Measurements from ENCODE around the gene MDC1. TPM values are rescaled to one million over a fixed set of nuclear protein-coding genes. Genes with fewer than 3 reads are reported as not detected.
A peak's percentile ranks its signal among the peaks of the same experiment; 100 is the strongest.

The MDC1 gene
- total RNA-seq, 1 experiment from 2014 or later = 29.1 TPM

DNA sequence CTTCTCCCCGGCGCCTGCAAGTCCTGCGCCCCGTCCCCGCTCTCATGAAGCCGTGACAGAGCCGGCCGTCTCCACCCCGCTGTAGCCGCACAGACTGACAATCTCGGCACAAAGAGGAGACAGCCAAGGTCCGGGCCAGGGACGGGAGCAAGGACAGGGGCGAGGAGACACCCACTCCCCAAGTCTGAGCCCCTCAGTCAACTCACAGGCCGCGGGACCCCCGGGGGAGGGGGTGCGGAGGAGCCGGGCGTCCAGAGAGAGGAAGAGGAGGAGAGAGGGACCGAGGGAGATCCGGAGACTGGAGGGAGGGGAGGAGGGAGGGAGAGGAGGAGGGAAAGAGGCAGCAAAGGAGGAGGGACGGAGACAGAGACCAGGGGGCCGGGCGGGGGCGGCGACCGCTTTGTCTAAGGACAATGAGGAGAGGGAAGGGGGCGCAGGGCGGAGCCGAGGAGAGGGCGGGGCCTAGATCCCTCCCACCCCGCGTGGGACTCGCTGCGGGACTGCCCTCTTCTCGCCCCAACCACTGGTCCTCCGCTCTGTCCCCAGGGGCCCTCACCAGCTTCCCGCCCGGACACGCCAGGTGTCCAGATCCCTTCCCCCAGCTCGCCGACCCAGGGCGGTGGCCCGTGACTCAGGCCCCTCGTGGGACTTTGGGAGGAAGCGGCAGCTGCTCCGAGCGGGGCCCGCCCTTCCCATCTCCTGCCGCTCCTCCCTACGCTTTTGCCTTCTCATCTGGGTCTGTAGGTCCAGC, 30.0 kb downstream of the MDC1 start:
- peak; percentile 95 for DNase-seq
- Histone ChIP-seq H3K27me3 (ENCODE audit: control insufficient read depth, insufficient read depth, low read length) (no peaks in the 10 kb centered on the region), H3K4me3 (ENCODE audit: insufficient read depth, low read depth, low read length) (peak overlapping the region; percentile 86), H3K36me3 (replicated peaks; ENCODE audit: control insufficient read depth, insufficient read depth, low read length) (no peaks in the 10 kb centered on the region)

GRCh38 chr6:30686009-30686907, 30.8 kb downstream of the MDC1 start, which contains the start of gene PPP1R18:
TSS of gene PPP1R18 (minus strand) at chr6:30686645. CDS start at chr6:30686018, 627 bp downstream.
- Histone ChIP-seq H3K4me3 (ENCODE audit: insufficient read depth, low read depth, low read length) (peak within 1 kb of the TSS; percentile 86), H3K36me3 (replicated peaks; ENCODE audit: control insufficient read depth, insufficient read depth, low read length) (no peaks in the 10 kb centered on the region), H3K27me3 (ENCODE audit: control insufficient read depth, insufficient read depth, low read length) (no peaks in the 10 kb centered on the region)
- peak; percentile 93 for DNase-seq

DNA sequence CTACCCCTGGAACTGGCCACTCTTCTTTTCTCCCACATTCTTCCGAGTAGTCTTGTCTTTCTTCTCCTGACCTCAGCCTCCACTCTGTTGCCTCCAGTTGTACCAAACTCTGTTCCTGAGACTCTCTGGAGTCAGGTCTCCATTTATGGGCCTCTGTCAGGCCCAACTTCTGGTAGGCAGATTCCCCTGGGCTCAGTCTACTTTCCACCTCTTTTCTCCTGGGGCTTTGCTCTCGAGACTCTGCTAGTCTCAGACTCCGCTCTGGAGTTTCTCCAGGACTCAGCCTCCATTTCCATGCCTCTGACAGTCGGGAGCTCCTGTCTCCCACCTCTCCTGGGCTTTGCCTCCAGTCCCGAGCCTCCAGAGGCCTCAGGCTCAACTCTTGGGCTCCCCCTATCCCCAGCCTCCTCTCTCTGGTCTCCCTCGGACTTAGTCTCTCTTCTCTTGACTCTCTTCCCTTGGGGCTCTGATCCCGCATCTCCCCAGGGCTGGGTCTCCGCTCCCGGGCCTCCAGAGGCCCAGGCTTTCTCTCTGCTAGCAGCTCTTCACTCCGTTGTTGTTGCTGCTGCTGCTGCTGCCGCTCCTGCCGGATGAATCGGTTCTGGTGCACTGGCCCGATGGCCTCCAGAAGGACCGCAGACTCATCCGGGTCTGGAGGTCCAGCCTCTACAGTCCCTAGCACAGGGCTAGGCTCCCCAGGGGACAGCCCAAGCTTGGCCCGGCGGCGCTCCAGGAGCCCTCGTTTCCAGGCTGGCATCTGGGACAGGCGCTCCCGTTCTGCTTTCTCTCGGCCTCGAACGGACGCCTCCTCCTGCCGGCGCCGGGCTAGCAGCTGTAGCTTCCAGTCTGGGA, 31.7 kb downstream of the MDC1 start:
- H3K27me3 ChIP-seq (ENCODE audit: control insufficient read depth, insufficient read depth, low read length) = no peaks in the 10 kb centered on the region
- DNase-seq = peak; percentile 64
- H3K4me3 ChIP-seq (ENCODE audit: insufficient read depth, low read depth, low read length) = peak overlapping the region; percentile 86
- H3K36me3 ChIP-seq (replicated peaks; ENCODE audit: control insufficient read depth, insufficient read depth, low read length) = no peaks in the 10 kb centered on the region; the same call in 1 of the 2 replicates

- no peak for DNase-seq
- no peaks in the 10 kb centered on the region for H3K27me3 ChIP-seq (ENCODE audit: control insufficient read depth, insufficient read depth, low read length)
- H3K36me3 ChIP-seq (replicated peaks; ENCODE audit: control insufficient read depth, insufficient read depth, low read length) = no peaks in the 10 kb centered on the region; the same call in 1 of the 2 replicates
- peak overlapping the region; percentile 45 for H3K4me3 ChIP-seq (ENCODE audit: insufficient read depth, low read depth, low read length)
Observed at GRCh38 chr6:30684386-30685156, 32.5 kb downstream of the MDC1 start.

GRCh38 chr6:30683980-30684338, 33.1 kb downstream of the MDC1 start:
- peak overlapping the region; percentile 45 for H3K4me3 ChIP-seq (ENCODE audit: insufficient read depth, low read depth, low read length)
- DNase-seq = no peak
- H3K27me3 ChIP-seq (ENCODE audit: control insufficient read depth, insufficient read depth, low read length) = no peaks in the 10 kb centered on the region
- H3K36me3 ChIP-seq (replicated peaks; ENCODE audit: control insufficient read depth, insufficient read depth, low read length) = no peaks in the 10 kb centered on the region; the same call in 1 of the 2 replicates

DNA sequence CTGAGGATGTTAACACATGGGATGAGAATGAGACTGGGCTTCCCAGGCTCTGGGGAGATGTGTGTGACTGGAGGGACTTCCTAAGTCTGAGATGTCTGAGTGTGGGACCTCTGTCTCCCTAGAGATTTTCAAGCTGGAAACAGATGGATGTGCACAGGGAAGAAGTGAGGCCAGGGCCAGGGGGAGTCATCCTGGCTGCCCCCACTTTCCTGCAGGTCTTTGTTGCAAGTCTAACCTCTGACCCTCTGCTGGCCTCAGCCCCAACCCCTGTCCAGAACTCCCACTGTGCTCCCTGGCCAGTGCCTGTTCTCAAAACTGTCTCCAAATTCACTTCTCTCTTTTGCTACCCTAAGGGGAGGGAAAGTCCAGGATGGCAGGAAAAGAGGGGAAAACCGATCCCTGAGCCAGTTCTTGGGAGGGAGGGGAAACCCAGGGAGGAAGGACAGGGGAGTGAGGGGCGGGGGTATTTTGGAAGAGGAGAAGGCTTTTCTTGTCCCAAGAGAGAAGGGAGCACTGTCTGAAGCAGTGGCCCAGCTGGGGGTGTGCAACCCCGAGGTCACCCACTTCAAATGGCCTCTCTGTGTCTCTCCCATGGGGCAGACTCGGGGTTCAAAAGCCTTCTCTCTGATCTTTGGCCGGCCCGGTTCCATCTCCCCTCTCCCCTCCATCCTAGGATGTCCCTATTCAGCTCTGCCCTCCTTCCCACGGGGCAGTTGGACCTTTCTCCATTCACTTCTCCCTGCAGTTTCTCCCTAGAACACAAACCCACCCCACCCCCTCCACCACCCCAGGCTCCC, 33.7 kb downstream of the MDC1 start:
- peaks cover 2% of the 10 kb centered on the region for H3K36me3 ChIP-seq (replicated peaks; ENCODE audit: control insufficient read depth, insufficient read depth, low read length)
- H3K27me3 ChIP-seq (ENCODE audit: control insufficient read depth, insufficient read depth, low read length) = no peaks in the 10 kb centered on the region
- peak; percentile 64 for DNase-seq
- peak overlapping the region; percentile 45 for H3K4me3 ChIP-seq (ENCODE audit: insufficient read depth, low read depth, low read length)

DNA sequence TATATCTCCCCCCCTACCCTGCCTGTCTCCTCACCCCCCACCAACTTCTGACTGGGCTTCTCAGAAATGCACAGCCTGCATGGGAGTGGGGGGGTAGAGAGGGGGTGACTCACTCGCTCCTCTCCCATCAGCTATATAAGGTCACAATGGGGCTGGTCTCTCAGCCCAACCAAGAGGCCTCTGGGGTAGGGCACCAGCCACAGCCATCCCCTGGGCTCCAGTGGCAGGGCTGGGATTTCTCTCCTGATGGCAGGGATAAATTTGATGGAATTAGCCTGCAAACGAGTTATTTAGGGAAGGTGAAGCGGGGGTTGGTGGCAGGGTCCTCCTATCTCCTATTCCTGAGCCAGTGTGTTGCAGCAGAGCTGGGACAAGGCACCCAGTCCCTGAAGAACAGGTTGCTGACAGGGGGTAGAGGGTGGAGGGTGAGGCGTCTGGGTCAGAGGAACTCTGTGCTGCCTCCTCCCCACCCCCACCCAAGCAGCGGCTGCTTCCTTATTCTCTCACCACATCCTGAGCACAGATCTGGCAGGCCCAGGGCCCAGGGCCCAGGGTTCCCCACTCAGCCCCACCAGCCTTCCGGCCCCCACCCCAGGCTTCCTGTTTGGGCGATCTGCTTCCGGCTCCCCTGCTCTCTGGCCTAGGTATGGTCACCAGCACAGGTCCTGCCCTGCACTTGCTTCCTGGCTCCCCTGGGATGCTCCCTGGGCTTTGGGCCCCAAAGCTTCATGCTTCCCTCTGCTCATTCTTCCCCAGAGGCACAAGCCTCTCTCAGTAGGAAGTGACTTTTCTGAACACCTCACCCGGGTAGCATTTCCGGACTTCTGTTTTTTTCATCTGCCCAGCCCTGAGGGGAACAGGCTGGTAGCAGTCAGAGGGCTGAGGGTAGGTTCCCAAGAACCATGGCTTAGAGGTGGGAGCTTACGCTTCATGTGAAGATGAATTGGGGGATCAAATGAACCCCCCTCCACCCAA, 34.7 kb downstream of the MDC1 start:
- DNase-seq = peak; percentile 82
- H3K4me3 ChIP-seq (ENCODE audit: insufficient read depth, low read depth, low read length) = peak overlapping the region; percentile 12; the same call in 1 of the 2 replicates
- H3K27me3 ChIP-seq (ENCODE audit: control insufficient read depth, insufficient read depth, low read length) = no peaks in the 10 kb centered on the region
- peaks cover 2% of the 10 kb centered on the region for H3K36me3 ChIP-seq (replicated peaks; ENCODE audit: control insufficient read depth, insufficient read depth, low read length)

DNA sequence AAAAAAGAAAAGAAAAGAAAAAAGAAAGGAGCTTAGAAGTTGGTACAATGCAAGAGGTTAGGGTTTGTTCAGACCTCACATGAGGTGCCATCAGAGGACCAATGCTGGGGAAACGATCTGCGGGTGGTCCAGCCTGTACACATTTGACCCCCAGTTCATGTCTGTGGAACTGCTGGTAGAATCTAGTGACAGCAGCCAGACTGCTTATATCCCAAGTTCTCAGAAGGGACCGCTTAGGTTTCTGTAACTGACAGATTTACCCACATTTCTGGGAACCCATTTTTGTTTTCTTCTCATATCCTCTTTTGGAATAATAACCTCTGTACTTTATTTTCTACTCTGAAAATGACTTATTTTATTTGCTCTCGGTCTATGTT, 35.3 kb downstream of the MDC1 start:
- Histone ChIP-seq H3K36me3 (replicated peaks; ENCODE audit: control insufficient read depth, insufficient read depth, low read length) (peaks cover 6% of the 10 kb centered on the region), H3K4me3 (ENCODE audit: insufficient read depth, low read depth, low read length) (no peak overlapping the region), H3K27me3 (ENCODE audit: control insufficient read depth, insufficient read depth, low read length) (no peaks in the 10 kb centered on the region)
- DNase-seq = no peak

- Histone ChIP-seq H3K27me3 (ENCODE audit: control insufficient read depth, insufficient read depth, low read length) (no peaks in the 10 kb centered on the region), H3K36me3 (replicated peaks; ENCODE audit: control insufficient read depth, insufficient read depth, low read length) (peaks cover 9% of the 10 kb centered on the region), H3K4me3 (ENCODE audit: insufficient read depth, low read depth, low read length) (no peak overlapping the region)
- DNase-seq = no peak
Observed at GRCh38 chr6:30679765-30680535, 37.1 kb downstream of the MDC1 start.

GRCh38 chr6:30678964-30679726, 37.9 kb downstream of the MDC1 start:
- H3K4me3 ChIP-seq (ENCODE audit: insufficient read depth, low read depth, low read length) = no peak overlapping the region
- no peaks in the 10 kb centered on the region for H3K27me3 ChIP-seq (ENCODE audit: control insufficient read depth, insufficient read depth, low read length)
- peak; percentile 97 for DNase-seq
- peaks cover 9% of the 10 kb centered on the region for H3K36me3 ChIP-seq (replicated peaks; ENCODE audit: control insufficient read depth, insufficient read depth, low read length)

DNA sequence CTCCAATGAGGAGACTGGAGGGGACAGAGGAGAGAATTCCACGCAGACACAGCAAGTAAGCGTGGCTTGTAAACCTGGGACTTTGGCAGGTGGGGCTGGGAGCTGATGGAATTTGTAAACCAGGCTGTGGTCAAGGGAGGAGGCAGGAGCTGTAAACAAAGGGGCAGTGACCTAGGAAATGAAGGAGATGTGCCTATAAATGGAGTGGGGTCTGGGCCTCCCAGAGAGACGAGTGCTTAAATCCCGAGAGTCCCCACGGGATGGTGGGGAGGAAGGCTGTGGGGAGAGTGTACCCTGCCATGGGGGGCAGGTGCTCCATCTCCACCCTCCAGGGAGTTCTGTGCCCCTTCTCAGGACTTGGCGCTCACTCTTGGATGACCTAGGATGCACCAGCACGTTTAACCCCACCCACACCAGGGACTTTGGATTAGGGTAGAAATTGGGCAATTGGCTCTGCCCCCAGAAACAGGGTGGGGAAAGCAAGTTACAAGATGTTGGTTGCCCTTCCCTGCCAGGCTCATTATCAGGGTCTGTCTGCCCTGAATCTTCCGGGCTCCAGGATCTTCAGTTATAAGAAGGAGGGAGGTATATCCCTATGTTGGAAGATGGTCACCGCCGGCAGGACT, 40.3 kb downstream of the MDC1 start:
- Histone ChIP-seq H3K27me3 (ENCODE audit: control insufficient read depth, insufficient read depth, low read length) (no peaks in the 10 kb centered on the region), H3K36me3 (replicated peaks; ENCODE audit: control insufficient read depth, insufficient read depth, low read length) (peaks cover 9% of the 10 kb centered on the region), H3K4me3 (ENCODE audit: insufficient read depth, low read depth, low read length) (no peak overlapping the region)
- DNase-seq = no peak
